Activated CD4-positive, alpha-beta T cell treated with anti-CD3 and anti-CD28 coated beads for 48 hours (primary cell): ENCODE results near the gene ZNF546.

Experiments used
- DNase-seq: peaks from one replicate; pipeline ENCODE4 v3.0.0-alpha.2; 2020

Gene ZNF546

DNA sequence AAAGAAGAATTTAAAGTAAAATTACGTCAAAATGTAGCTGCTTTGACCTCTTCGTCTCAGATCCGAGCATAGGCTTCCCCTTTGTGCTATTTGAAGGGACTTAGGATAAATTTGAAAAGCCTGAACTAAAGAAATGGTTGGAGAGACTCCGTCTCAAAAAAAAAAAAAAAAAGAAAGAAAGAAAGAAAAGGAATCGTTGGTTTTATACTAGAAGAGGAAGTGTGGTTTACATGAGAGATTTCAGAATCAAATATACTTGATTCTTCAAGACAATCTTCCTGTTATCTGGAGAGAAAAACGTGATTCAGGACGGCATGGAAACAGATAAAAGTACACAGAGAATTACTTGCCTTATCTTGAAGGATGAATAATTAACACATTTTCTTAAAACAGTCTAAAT, 59.6 kb downstream of the ZNF546 start:
- DNase-seq: no peak

DNA sequence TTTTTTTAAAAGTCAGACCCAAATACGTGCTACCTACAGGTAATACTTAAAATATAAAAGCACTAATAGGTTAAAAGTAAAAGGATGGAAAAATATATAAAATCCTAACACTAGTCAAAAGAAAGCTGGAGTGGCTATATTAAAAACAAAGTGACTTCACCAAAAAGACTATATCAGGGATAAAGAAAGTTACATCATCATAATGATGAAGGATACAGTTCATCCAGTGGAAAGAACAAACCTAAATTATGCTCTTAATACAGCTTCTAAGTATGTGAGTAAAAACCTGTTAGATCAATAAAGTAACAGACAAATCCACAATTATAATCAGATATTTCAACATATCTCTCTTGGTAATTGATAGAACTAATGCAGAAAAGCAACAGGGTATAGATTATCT, 60.3 kb downstream of the ZNF546 start:
- DNase-seq: no peak

DNA sequence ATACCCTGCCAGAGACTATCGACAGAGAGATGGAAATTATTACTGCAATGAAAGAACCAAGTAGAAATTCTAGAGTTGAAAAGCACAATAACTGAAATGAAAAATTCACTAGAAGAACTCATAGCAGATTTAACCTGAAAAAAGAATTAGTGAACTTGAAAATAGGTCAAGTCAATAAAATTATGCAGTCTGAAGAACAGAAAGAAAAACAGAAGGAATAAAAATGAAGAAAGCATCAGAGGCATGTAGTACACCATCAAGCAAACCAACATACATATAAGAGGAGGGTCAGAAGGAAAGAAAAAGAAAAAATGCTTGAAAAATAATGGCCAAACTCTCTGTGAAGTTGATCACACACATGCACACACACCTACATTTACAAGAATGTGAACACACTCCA, 62.8 kb downstream of the ZNF546 start:
- no peak for DNase-seq

DNA sequence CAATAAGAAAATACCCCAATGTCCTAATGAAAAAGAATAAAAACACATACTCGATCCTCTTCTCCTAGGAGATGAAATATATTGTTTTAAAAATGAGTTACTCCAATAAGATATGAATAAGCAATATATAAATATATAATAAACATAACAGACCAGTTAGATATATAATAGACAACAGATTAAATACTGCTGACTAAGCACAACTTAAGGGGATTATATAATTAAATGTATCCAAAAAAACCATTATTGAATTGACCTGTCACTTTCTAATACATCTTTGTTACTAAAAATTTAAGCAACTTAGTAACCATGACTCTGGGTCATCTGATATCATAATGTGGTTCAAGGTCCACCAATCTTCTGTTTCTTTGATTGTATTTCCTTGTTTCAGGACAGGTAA, 73.2 kb downstream of the ZNF546 start:
- no peak for DNase-seq
